Stomach (tissue), 9 donors: ENCODE data around the gene MYH2. TPM values are rescaled to one million over a fixed set of nuclear protein-coding genes. Genes with fewer than 3 reads are reported as not detected.

Experiments used
- DNase-seq, 2 donors: peaks; one replicate each; pipeline versions ENCODE4 v3.0.0 to v3.0.0-alpha.2; 2013 to 2019
- H3K27ac ChIP-seq, 5 donors: fragments of 200-600 bp in 4 of 5; sonication (generic) in 4 of 5; one replicate each; pipeline ENCODE4 v1.5.1; 2013 to 2019; ENCODE audit warnings: mild to moderate bottlenecking in 1 of 5, moderate library complexity in 1 of 5
- H3K27me3 ChIP-seq, 3 donors: fragments of 200-600 bp; sonication (generic); one replicate each; pipeline ENCODE4 v1.5.1; 2017 to 2019; ENCODE audit warnings: mixed run types in 1 of 3
- H3K36me3 ChIP-seq, 4 donors: fragments of 200-600 bp; sonication (generic); 1 replicate in 3 of 4; 2 replicates in 1 of 4; pipeline ENCODE4 v1.5.1; 2016 to 2019
- H3K4me1 ChIP-seq, 4 donors: fragments of 200-600 bp; sonication (generic); one replicate each; pipeline ENCODE4 v1.5.1; 2016 to 2019
- H3K4me3 ChIP-seq, 4 donors: fragments of 200-600 bp; sonication (generic) in 3 of 4; one replicate each; pipeline ENCODE4 v1.5.1; 2016 to 2019; ENCODE audit warnings: mild to moderate bottlenecking in 1 of 4
- H3K9me3 ChIP-seq, 4 donors: fragments of 200-600 bp; sonication (generic); one replicate each; pipeline ENCODE4 v1.5.1; 2016 to 2019
- EP300 ChIP-seq: sonication (generic); formaldehyde crosslinking; IDR thresholded peaks from one replicate; pipeline ENCODE4 v1.6.1; 2017; ENCODE audit warnings: antibody characterized with exemption
- POLR2A ChIP-seq, 4 donors: fragments of 450-650 bp; IDR thresholded peaks; one replicate each; pipeline ENCODE4 v1.6.1; 2016; ENCODE audit warnings: antibody characterized with exemption in 4 of 4, control low read depth in 2 of 4, mild to moderate bottlenecking in 1 of 4, moderate library complexity in 1 of 4
- POLR2AphosphoS5 ChIP-seq, 3 donors: sonication (generic); formaldehyde crosslinking; IDR thresholded peaks; one replicate each; pipeline ENCODE4 v1.6.1; 2016; ENCODE audit warnings: antibody characterized with exemption in 3 of 3
- WGBS, 5 donors: extraction: QIAGEN DNeasy Blood & Tissue Kit in 3 of 5; methylation state at CpG; one replicate each; pipeline versions ENCODE4 v1.1.5 to v1.1.7; 2013 to 2018; 5-methylcytosine and 5-hydroxymethylcytosine counted together
- intact Hi-C: fragments of 100-400 bp; cut with DNase I; formaldehyde crosslinking; loops from one replicate; pipeline ENCODE4 v1.15.1; 2023; ENCODE audit warnings: low total_unique reads
- polyA plus RNA-seq, 3 donors: library from polyadenylated mRNA; stranded (reverse); fragments of 200-250 nt; gene quantifications; one replicate each; pipeline ENCODE4 v1.2.3, GENCODE V29; 2013
- total RNA-seq, 5 donors: library from RNA; depleted of rRNA; stranded (reverse); fragments of >200 nt; gene quantifications; one replicate each; pipeline versions ENCODE4 v1.1.0 to v1.2.3, GENCODE V29; 2014 to 2016
- TF ChIP-seq, protein P1 (sequence below), 7 experiments: fragments of 450-650 bp in 4 of 7; fragments of 200-600 bp in 3 of 7; sonication (generic) in 3 of 7; IDR thresholded peaks; one replicate each; pipeline ENCODE4 v1.5.1; 2016 to 2019; ENCODE audit warnings: antibody characterized with exemption in 7 of 7, control low read depth in 2 of 7, mild to moderate bottlenecking in 1 of 7
- donor health status: healthy with polysubstance abuse.
- donor health status: Bipolar disorder and iron deficiency.
- donor health status: healthy.

Gene MYH2
- total and polyA plus RNA-seq, 8 donors: 0.05 to 1.4 (median 0.15) TPM; not detected in 4

GRCh38 chr17:10532026-10532425 is 17.4 kb downstream of the MYH2 start:
- 67 to 80% (median 71%) methylated on average over 1 of the region's 1 CpG for WGBS, 5 donors
- intact Hi-C loops: no loop called here
- Histone ChIP-seq H3K4me1 (no peaks in the 10 kb centered on the region), H3K36me3 (no peaks in the 10 kb centered on the region), H3K27me3 (no peaks in the 10 kb centered on the region), H3K9me3 (no peaks in the 10 kb centered on the region), H3K27ac (no peak overlapping the region), H3K4me3 (no peak overlapping the region)
- TF ChIP-seq, protein P1, sequence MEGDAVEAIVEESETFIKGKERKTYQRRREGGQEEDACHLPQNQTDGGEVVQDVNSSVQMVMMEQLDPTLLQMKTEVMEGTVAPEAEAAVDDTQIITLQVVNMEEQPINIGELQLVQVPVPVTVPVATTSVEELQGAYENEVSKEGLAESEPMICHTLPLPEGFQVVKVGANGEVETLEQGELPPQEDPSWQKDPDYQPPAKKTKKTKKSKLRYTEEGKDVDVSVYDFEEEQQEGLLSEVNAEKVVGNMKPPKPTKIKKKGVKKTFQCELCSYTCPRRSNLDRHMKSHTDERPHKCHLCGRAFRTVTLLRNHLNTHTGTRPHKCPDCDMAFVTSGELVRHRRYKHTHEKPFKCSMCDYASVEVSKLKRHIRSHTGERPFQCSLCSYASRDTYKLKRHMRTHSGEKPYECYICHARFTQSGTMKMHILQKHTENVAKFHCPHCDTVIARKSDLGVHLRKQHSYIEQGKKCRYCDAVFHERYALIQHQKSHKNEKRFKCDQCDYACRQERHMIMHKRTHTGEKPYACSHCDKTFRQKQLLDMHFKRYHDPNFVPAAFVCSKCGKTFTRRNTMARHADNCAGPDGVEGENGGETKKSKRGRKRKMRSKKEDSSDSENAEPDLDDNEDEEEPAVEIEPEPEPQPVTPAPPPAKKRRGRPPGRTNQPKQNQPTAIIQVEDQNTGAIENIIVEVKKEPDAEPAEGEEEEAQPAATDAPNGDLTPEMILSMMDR (IDR thresholded peaks at IDR 0.05): no peak
- no peak for TF ChIP-seq POLR2AphosphoS5 (IDR thresholded peaks at IDR 0.05)
- TF ChIP-seq EP300: no peak
- TF ChIP-seq POLR2A (IDR thresholded peaks at IDR 0.05): no peak
- no peak for DNase-seq

DNA sequence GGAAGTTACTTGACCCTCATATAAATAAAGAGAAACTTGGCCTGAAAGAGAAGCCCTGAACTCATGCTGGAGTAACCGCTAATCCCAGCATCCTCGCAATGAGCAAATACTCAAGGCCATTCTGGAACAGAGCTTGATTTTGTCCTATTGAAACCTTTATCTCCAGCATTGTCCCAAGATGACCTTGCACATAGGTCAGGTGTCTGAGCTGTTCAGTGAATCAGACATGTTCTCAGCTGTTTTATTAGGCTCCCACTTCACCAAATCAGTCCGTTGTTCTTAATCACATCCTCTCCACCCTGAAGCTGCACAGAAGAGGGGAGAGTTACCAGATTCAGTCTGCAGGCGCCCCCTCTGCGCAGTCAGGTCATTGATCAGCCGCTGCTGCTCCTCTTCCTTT is 22.0 kb downstream of the MYH2 start:
- Histone ChIP-seq H3K36me3 (no peaks in the 10 kb centered on the region), H3K9me3 (no peaks in the 10 kb centered on the region), H3K27me3 (no peaks in the 10 kb centered on the region), H3K4me1 (no peaks in the 10 kb centered on the region), H3K27ac (no peak overlapping the region), H3K4me3 (no peak overlapping the region)
- WGBS, 5 donors: 70 to 77% (median 72%) methylated on average over 6 of the region's 6 CpGs
- TF ChIP-seq, protein P1 (IDR thresholded peaks at IDR 0.05): no peak
- no peak for TF ChIP-seq POLR2A (IDR thresholded peaks at IDR 0.05)
- TF ChIP-seq EP300: no peak
- TF ChIP-seq POLR2AphosphoS5 (IDR thresholded peaks at IDR 0.05): no peak
- no peak for DNase-seq
- intact Hi-C loops: no loop called here

DNA sequence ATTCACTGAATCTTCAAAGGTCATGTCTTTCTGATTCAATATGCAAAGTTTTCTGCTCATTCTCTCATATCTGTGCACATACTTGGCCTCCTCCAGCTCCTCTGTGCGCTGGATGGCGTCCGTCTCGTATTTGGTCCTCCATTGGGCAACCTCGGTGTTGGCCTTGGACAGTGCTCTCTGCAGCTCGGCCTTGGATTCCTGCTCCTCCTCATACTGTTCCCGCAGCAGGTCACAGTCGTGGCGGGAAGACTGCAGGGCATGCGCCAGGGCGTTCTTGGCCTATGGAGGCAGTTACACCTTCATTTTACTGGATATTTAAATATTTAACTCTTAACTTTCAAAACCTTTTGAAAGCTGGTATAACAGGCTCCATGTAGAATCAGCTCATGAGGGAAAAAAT is 22.9 kb downstream of the MYH2 start:
- TF ChIP-seq POLR2AphosphoS5 (IDR thresholded peaks at IDR 0.05): no peak
- no peak for TF ChIP-seq EP300
- TF ChIP-seq POLR2A (IDR thresholded peaks at IDR 0.05): no peak
- no peak overlapping the region for H3K4me3 ChIP-seq
- H3K27me3 ChIP-seq: no peaks in the 10 kb centered on the region
- no peaks in the 10 kb centered on the region for H3K9me3 ChIP-seq
- no peaks in the 10 kb centered on the region for H3K4me1 ChIP-seq
- no peak overlapping the region for H3K27ac ChIP-seq
- WGBS, 5 donors: 81 to 92% (median 89%) methylated on average over 11 of the region's 11 CpGs
- H3K36me3 ChIP-seq: no peaks in the 10 kb centered on the region
- no peak for DNase-seq
- intact Hi-C loops: no loop called here

DNA sequence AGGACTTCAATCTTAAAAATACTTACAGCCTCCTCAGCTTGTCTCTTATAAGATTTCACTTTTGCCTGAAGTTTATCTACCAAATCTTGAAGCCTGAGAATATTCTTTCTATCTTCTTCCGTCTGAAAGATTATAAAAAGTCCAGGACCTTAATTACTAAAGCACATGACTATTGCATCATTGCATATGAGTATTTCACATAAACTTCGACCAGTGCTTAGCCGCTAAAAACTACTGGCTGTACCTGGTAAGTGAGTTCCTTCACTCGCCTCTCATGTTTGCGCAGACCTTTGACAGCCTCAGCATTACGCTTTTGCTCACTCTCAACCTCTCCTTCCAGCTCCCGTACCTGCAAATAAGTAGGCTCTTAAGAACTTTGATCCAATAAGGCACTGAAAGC is 26.4 kb downstream of the MYH2 start:
- TF ChIP-seq, protein P1 (IDR thresholded peaks at IDR 0.05): no peak
- TF ChIP-seq POLR2A (IDR thresholded peaks at IDR 0.05): no peak
- TF ChIP-seq POLR2AphosphoS5 (IDR thresholded peaks at IDR 0.05): no peak
- no peak for TF ChIP-seq EP300
- Histone ChIP-seq H3K36me3 (no peaks in the 10 kb centered on the region), H3K4me3 (no peak overlapping the region), H3K9me3 (no peaks in the 10 kb centered on the region), H3K27me3 (no peaks in the 10 kb centered on the region), H3K27ac (no peak overlapping the region), H3K4me1 (no peaks in the 10 kb centered on the region)
- no peak for DNase-seq
- intact Hi-C loops: no loop called here
- 89 to 94% (median 92%) methylated on average over 7 of the region's 7 CpGs for WGBS, 5 donors

DNA sequence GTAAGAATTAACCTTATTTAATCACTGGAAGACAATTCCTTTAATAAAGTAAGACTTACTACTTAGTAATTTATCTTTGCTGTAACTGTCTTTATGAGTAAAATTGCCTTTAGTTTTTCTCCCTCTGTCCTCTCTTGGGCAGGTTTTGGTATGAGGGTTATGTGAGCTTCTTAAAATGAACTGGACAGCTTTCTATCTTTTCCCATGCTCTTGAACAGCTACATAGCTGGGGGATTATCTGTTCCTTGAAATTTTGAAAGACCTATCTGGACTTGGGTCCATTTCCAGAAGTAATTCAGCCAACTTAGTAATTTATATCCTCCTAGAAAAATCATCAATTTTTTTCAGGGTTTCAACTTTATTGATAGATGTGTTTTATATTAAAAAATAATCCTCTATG is 27.5 kb downstream of the MYH2 start:
- no peaks in the 10 kb centered on the region for H3K36me3 ChIP-seq
- H3K4me3 ChIP-seq: no peak overlapping the region
- no peak for DNase-seq
- TF ChIP-seq EP300: no peak
- no peak for TF ChIP-seq POLR2AphosphoS5 (IDR thresholded peaks at IDR 0.05)
- TF ChIP-seq, protein P1 (IDR thresholded peaks at IDR 0.05): no peak
- no peak for TF ChIP-seq POLR2A (IDR thresholded peaks at IDR 0.05)
- no peaks in the 10 kb centered on the region for H3K4me1 ChIP-seq
- H3K9me3 ChIP-seq: no peaks in the 10 kb centered on the region
- no peaks in the 10 kb centered on the region for H3K27me3 ChIP-seq
- no peak overlapping the region for H3K27ac ChIP-seq
- intact Hi-C loops: no loop called here
